GM18502 (cell line): Measurements from ENCODE around the gene ZMYM1.

Experiments
- ATAC-seq: cut with Tn5 transposase; IDR thresholded peaks from one replicate; pipeline ENCODE4 v1.9.1; 2021; ENCODE audit warnings: mild to moderate bottlenecking; ENCODE audit not compliant: unreplicated experiment, poor library complexity

Gene ZMYM1

DNA sequence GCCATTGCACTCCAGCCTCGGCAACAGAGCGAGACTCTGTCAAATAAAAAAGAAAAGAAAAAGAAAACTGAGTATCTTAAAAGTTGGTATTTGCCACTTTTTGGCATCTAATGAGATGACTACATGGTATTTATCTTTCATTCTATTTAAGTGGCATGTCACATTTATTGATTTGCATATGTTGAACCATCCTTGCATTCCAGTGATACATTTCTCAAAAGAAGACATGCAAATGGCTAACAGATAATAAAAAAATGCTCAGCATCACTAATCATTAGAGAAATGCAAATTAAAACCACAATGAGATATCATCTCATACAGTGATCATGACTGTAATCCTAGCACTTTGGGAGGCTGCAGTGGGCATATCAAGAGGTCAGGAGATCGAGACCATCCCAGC is 85.7 kb downstream of the ZMYM1 start:
- no peak for ATAC-seq
